A673 (cell line): ENCODE results near the gene LARGE1.

Experiments
- CTCF ChIP-seq: fragments of 300-800, 200-600 bp; sonication (generic); conservative IDR thresholded peaks from 2 replicates; pipeline ENCODE4 v1.5.1; 2017; ENCODE audit warnings: low read depth, mild to moderate bottlenecking, antibody characterized with exemption, low read length, moderate library complexity, mixed read lengths
- EZH2 ChIP-seq: fragments of 200-600 bp; sonication (generic); IDR thresholded peaks from 2 replicates; pipeline ENCODE4 v1.6.1; 2017; ENCODE audit warnings: borderline replicate concordance, low read depth, mild to moderate bottlenecking, mixed read lengths, antibody characterized with exemption, low read length; ENCODE audit not compliant: poor library complexity, severe bottlenecking

- TF ChIP-seq CTCF, result peak; percentile 90
- TF ChIP-seq EZH2, result no peak
Measured at GRCh38 chr22:33302049-33302545, 618.2 kb downstream of the LARGE1 start.
